Tibial nerve (tissue), 3 donors: Measurements from ENCODE around the gene FNDC3A.

Experiments used
- CTCF ChIP-seq, 5 experiments: fragments of 200-600 bp in 3 of 5; fragments of 450-650 bp in 2 of 5; sonication (generic) in 3 of 5; IDR thresholded peaks; one replicate each; pipeline ENCODE4 v1.5.1; 2016 to 2019; ENCODE audit warnings: antibody characterized with exemption in 5 of 5, mild to moderate bottlenecking in 3 of 5, moderate library complexity in 2 of 5
- POLR2A ChIP-seq, 2 donors: fragments of 450-650 bp; IDR thresholded peaks; one replicate each; pipeline ENCODE4 v1.6.1; 2017; ENCODE audit warnings: antibody characterized with exemption in 2 of 2, mild to moderate bottlenecking in 2 of 2, moderate library complexity in 2 of 2

GRCh38 chr13:49066856-49067255, 91.1 kb downstream of the FNDC3A start:
- TF ChIP-seq CTCF (IDR thresholded peaks at IDR 0.05), result no peak
- no peak for TF ChIP-seq POLR2A (IDR thresholded peaks at IDR 0.05)
